ENCODE measurements around the gene IMMP2L. TPM values are rescaled to one million over a fixed set of nuclear protein-coding genes. Genes with fewer than 3 reads are reported as not detected.

IMMP2L gene
- total and polyA plus RNA-seq, 2 of the 8 experiments (the other 6 are each of a cell fraction or from before 2014, with no cell fraction given): 2.3 to 10.1 TPM

- no peak overlapping the region for H2BK20ac ChIP-seq (ENCODE audit: low read length)
- TF ChIP-seq CREB1 (IDR thresholded peaks at IDR 0.05) (no peak), NRF1 (IDR thresholded peaks at IDR 0.05; ENCODE audit: low read depth, low read length) (no peak), FOSL1 (IDR thresholded peaks at IDR 0.05; ENCODE audit: insufficient read depth, low read depth, low read length) (no peak)
- CTCF ChIA-PET (ENCODE audit: partially characterized antibody): no interaction called here
- H4K20me1 ChIP-seq (replicated peaks in 1 of 2; ENCODE audit: control insufficient read depth in 1 of 2, insufficient read depth in 2 of 2, low read length in 2 of 2): no peaks in the 10 kb centered on the region
- no peaks in the 10 kb centered on the region for H3K36me3 ChIP-seq (ENCODE audit: control insufficient read depth in 2 of 4, insufficient read depth in 4 of 4, low read length in 3 of 4)
- H3K27ac ChIP-seq (ENCODE audit: low read depth, low read length): no peak overlapping the region
- H2BK15ac ChIP-seq (ENCODE audit: low read length): no peak overlapping the region
- no peak overlapping the region for H4K8ac ChIP-seq (ENCODE audit: extremely low read depth, insufficient read depth, low read length)
- no peak overlapping the region for H4K5ac ChIP-seq (ENCODE audit: insufficient read length, low read depth, low read length)
- POLR2A ChIA-PET (ENCODE audit: partially characterized antibody): no interaction called here
- FAIRE-seq (no peak), DNase-seq (ENCODE audit: low read depth in 1 of 2, low spot score in 2 of 2) (no peak)
- no peak overlapping the region for H2BK5ac ChIP-seq (ENCODE audit: low read depth, low read length)
- H3K9me3 ChIP-seq (ENCODE audit: insufficient read depth in 2 of 2, low read depth in 1 of 2, low read length in 1 of 2): no peaks in the 10 kb centered on the region
- H2BK12ac ChIP-seq (ENCODE audit: low read depth, low read length): no peak overlapping the region
- H3K4me2 ChIP-seq (ENCODE audit: insufficient read depth in 1 of 2, low read depth in 2 of 2, low read length in 2 of 2): no peak overlapping the region
- no peaks in the 10 kb centered on the region for H3K27me3 ChIP-seq (replicated peaks in 1 of 4; ENCODE audit: control insufficient read depth in 3 of 4, extremely low read depth in 1 of 4, insufficient read depth in 3 of 4, low read length in 3 of 4)
- no peak overlapping the region for H3K18ac ChIP-seq (ENCODE audit: extremely low read depth, low read length)
- no peak overlapping the region for H3K4me3 ChIP-seq (ENCODE audit: extremely low read depth in 1 of 4, insufficient read depth in 2 of 4, low read depth in 3 of 4, low read length in 4 of 4)
- H3K4me1 ChIP-seq (replicated peaks in 1 of 4; ENCODE audit: control insufficient read depth in 3 of 4, insufficient read depth in 4 of 4, low read length in 3 of 4): no peaks in the 10 kb centered on the region
- no peaks in the 10 kb centered on the region for H3K23me2 ChIP-seq (ENCODE audit: low read depth, low read length)
- H3K9ac ChIP-seq (replicated peaks in 1 of 4; ENCODE audit: extremely low read depth in 1 of 4, low read depth in 3 of 4, low read length in 3 of 4): no peak overlapping the region
- no peak overlapping the region for H3K56ac ChIP-seq (replicated peaks; ENCODE audit: insufficient read length, low read depth, low read length)
- no peaks in the 10 kb centered on the region for H3K79me2 ChIP-seq (ENCODE audit: control insufficient read depth in 1 of 2, insufficient read depth in 2 of 2, low read length in 2 of 2)
- no peak overlapping the region for H2AK5ac ChIP-seq (ENCODE audit: low read depth, low read length)
- H3K14ac ChIP-seq (ENCODE audit: insufficient read length): no peak overlapping the region
- H3K4ac ChIP-seq (replicated peaks; ENCODE audit: insufficient read length, low read depth, low read length): no peak overlapping the region
- H3K23ac ChIP-seq (ENCODE audit: insufficient read length): no peak overlapping the region
- H3K79me1 ChIP-seq (ENCODE audit: low read depth, low read length): no peaks in the 10 kb centered on the region
- H4K91ac ChIP-seq (replicated peaks; ENCODE audit: insufficient read length, low read length): no peak overlapping the region
- no peak overlapping the region for H2BK120ac ChIP-seq (replicated peaks; ENCODE audit: low read depth, low read length)
- WGBS, 2 experiments (ENCODE audit: extremely low coverage in 1 of 2, insufficient coverage in 1 of 2, insufficient read length in 1 of 2, insufficient replicate concordance in 2 of 2, low coverage in 1 of 2, low lambda C conversion rate in 2 of 2, missing lambda C conversion rate in 1 of 2): 92% methylated on average over 8 of the region's 8 CpGs; no CpG with 5 or more reads in 1 of the 2 experiments
- H2AFZ ChIP-seq (ENCODE audit: low read length): no peak overlapping the region
Measured at GRCh38 chr7:111196655-111197054, 365.6 kb downstream of the IMMP2L start.

All from H1 (cell line).